KMS-11 (cell line): Measurements from ENCODE around the gene PCNT.

ENCODE experiments used
- H2AFZ ChIP-seq: fragments of 200-600 bp; sonication (generic); 2 replicates; pipeline ENCODE4 v1.6.1; 2016; ENCODE audit warnings: antibody characterized with exemption, mixed run types, low read depth
- H3K27ac ChIP-seq: fragments of 200-600 bp; sonication (generic); 2 replicates; pipeline ENCODE4 v1.6.1; 2016; ENCODE audit warnings: mild to moderate bottlenecking, mixed run types
- H3K27me3 ChIP-seq: fragments of 200-600 bp; sonication (generic); 2 replicates; pipeline ENCODE4 v1.6.1; 2017; ENCODE audit warnings: mild to moderate bottlenecking, low read depth, mixed run types, moderate library complexity; ENCODE audit not compliant: insufficient read depth
- H3K36me3 ChIP-seq: fragments of 200-600 bp; sonication (generic); 2 replicates; pipeline ENCODE4 v1.6.1; 2017; ENCODE audit warnings: mild to moderate bottlenecking, mixed run types; ENCODE audit not compliant: insufficient read depth
- H3K4me1 ChIP-seq: fragments of 200-600 bp; sonication (generic); 2 replicates; pipeline ENCODE4 v1.6.1; 2016; ENCODE audit warnings: mild to moderate bottlenecking, low read depth, mixed run types; ENCODE audit not compliant: poor library complexity, severe bottlenecking
- H3K4me2 ChIP-seq: fragments of 200-600 bp; sonication (generic); 2 replicates; pipeline ENCODE4 v1.7.0; 2016; ENCODE audit warnings: mild to moderate bottlenecking, mixed run types
- H3K4me3 ChIP-seq: fragments of 200-600 bp; sonication (generic); IDR thresholded peaks from 2 replicates; pipeline ENCODE4 v1.6.1; 2017; ENCODE audit warnings: low read depth, low read length, mixed read lengths; ENCODE audit not compliant: insufficient read depth
- H3K79me2 ChIP-seq: fragments of 200-600 bp; sonication (generic); 2 replicates; pipeline ENCODE4 v1.6.1; 2016; ENCODE audit warnings: low read depth, mixed run types; ENCODE audit not compliant: insufficient read depth
- H3K9ac ChIP-seq: fragments of 200-600 bp; sonication (generic); 2 replicates; pipeline ENCODE4 v1.6.1; 2016; ENCODE audit warnings: mild to moderate bottlenecking, mixed run types
- H4K20me1 ChIP-seq: fragments of 200-600 bp; sonication (generic); 2 replicates; pipeline ENCODE4 v1.6.1; 2016; ENCODE audit warnings: mild to moderate bottlenecking, mixed run types; ENCODE audit not compliant: insufficient read depth
- TF ChIP-seq, protein P1 (sequence below): fragments of 200-600 bp; sonication (generic); conservative IDR thresholded peaks from 2 replicates; pipeline ENCODE4 v1.6.1; 2017; ENCODE audit warnings: low read depth, mild to moderate bottlenecking, antibody characterized with exemption, low read length, moderate library complexity, mixed read lengths

PCNT gene

DNA sequence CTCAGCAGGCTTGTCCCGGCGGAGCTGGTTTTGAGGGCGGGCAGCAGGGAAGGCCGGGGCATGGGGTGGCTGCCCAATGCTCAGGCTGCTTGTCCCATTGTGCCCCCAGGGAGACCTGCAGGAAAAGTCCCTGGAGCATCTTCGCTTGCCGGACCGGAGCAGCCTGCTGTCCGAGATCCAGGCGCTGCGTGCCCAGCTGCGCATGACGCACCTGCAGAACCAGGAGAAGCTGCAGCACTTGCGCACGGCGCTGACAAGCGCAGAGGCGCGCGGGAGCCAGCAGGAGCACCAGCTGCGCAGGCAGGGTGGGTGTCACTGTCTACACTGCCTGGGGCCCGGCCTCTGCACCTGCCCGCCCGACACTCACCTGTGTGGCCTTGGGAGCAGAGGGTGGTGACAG, 104.3 kb downstream of the PCNT start:
- no peaks in the 10 kb centered on the region for H3K4me1 ChIP-seq
- no peak overlapping the region for H2AFZ ChIP-seq
- no peak overlapping the region for H3K4me2 ChIP-seq
- no peak overlapping the region for H3K9ac ChIP-seq
- H3K36me3 ChIP-seq, result no peaks in the 10 kb centered on the region
- no peak overlapping the region for H3K4me3 ChIP-seq
- H3K27ac ChIP-seq, result no peak overlapping the region
- H4K20me1 ChIP-seq, result no peaks in the 10 kb centered on the region
- no peaks in the 10 kb centered on the region for H3K79me2 ChIP-seq
- TF ChIP-seq, protein P1, sequence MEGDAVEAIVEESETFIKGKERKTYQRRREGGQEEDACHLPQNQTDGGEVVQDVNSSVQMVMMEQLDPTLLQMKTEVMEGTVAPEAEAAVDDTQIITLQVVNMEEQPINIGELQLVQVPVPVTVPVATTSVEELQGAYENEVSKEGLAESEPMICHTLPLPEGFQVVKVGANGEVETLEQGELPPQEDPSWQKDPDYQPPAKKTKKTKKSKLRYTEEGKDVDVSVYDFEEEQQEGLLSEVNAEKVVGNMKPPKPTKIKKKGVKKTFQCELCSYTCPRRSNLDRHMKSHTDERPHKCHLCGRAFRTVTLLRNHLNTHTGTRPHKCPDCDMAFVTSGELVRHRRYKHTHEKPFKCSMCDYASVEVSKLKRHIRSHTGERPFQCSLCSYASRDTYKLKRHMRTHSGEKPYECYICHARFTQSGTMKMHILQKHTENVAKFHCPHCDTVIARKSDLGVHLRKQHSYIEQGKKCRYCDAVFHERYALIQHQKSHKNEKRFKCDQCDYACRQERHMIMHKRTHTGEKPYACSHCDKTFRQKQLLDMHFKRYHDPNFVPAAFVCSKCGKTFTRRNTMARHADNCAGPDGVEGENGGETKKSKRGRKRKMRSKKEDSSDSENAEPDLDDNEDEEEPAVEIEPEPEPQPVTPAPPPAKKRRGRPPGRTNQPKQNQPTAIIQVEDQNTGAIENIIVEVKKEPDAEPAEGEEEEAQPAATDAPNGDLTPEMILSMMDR, result no peak
- H3K27me3 ChIP-seq, result no peaks in the 10 kb centered on the region

DNA sequence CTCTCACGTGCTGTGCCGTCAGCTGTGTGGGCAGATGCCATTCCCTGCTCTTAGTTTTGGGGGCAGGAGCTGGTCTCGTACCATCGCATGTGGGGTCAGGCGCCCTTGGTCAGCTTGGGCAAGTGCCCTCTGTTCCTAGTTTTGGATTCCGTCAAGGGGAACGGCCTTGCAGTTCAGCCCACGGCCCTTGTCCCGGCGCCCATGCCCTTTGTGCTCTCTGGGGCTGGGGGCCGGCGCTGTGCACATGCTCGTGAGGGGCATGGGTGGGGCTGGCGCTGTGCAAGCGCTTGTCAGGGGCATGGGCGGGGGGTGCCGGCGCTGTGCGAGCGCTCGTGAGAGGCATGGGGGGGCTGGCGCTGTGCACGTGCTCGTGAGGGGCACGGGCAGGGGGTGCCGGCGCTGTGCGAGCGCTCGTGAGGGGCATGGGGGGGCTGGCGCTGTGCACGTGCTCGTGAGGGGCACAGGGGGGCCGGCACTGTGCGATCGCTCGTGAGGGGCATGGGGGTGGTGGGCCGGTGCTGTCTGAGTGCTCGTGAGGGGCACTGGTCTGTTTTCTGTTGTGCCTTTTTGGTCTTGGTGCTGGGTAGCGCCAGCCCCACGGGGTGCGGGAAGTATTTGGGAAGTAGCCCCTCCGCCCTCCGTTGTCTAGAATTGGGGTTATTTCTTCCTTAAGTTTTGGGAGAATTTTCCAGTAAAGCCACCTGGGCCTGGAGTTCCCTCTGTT, 105.2 kb downstream of the PCNT start:
- no peaks in the 10 kb centered on the region for H4K20me1 ChIP-seq
- no peak overlapping the region for H3K27ac ChIP-seq
- no peaks in the 10 kb centered on the region for H3K36me3 ChIP-seq
- H3K4me3 ChIP-seq, result no peak overlapping the region
- H3K4me2 ChIP-seq, result no peak overlapping the region
- no peaks in the 10 kb centered on the region for H3K79me2 ChIP-seq
- H2AFZ ChIP-seq, result no peak overlapping the region
- no peak overlapping the region for H3K9ac ChIP-seq
- TF ChIP-seq, protein P1, result no peak
- no peaks in the 10 kb centered on the region for H3K4me1 ChIP-seq
- H3K27me3 ChIP-seq, result no peaks in the 10 kb centered on the region

DNA sequence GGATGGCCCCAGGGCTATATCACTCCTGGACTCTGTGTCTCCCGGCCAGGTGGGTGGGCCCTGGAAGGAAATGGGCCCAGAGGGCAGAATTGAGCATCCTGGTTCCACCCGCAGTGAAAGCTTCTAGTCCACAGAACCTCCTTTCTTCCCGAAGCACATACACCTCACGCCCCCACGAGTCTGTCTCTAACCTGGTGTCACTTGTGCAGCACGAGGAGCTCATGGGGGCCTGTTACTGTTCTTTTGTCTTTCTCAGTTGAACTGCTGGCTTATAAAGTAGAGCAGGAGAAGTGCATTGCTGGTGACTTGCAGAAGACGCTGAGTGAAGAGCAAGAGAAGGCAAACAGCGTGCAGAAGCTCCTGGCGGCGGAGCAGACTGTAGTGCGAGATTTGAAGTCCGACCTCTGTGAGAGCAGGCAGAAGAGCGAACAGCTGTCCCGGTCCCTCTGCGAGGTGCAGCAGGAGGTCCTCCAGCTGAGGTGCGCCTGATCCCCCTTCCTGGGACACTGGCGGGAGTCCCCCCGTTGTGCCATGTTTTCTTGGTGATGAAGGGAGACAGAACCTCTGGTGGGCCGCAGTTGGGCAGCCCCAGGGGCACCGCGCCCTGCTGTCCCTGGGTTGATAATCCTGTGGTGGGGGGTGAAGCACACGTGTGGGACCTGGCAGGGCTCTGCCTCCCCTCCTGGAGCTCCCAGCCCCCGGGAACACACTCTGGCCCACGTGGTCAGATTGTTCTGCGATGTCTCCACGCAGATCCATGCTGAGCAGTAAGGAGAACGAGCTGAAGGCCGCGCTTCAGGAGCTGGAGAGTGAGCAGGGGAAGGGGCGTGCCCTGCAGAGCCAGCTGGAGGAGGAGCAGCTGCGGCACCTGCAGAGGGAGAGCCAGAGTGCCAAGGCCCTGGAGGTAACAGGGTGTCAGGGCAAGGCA, 106.1 kb downstream of the PCNT start:
- Histone ChIP-seq H3K27me3 (no peaks in the 10 kb centered on the region), H3K79me2 (no peaks in the 10 kb centered on the region), H3K4me1 (no peaks in the 10 kb centered on the region), H3K4me2 (no peak overlapping the region), H3K4me3 (no peak overlapping the region), H3K9ac (no peak overlapping the region), H4K20me1 (no peaks in the 10 kb centered on the region), H3K36me3 (no peaks in the 10 kb centered on the region), H3K27ac (no peak overlapping the region), H2AFZ (no peak overlapping the region)
- TF ChIP-seq, protein P1, result no peak

DNA sequence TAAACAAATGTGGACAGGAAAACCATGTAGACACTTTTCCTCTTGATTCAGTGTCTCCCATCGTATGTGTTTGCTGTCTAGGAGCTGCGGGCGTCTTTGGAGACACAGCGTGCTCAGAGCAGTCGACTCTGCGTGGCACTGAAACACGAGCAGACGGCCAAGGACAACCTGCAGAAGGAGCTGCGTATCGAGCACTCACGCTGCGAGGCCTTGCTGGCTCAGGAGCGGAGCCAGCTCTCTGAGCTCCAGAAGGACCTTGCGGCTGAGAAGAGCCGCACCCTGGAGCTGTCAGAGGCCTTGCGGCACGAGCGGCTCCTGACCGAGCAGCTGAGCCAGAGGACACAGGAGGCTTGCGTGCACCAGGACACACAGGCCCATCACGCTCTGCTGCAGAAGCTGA, 107.5 kb downstream of the PCNT start:
- TF ChIP-seq, protein P1, result no peak
- Histone ChIP-seq H3K27ac (no peak overlapping the region), H4K20me1 (no peaks in the 10 kb centered on the region), H3K36me3 (no peaks in the 10 kb centered on the region), H3K4me2 (no peak overlapping the region), H3K79me2 (no peaks in the 10 kb centered on the region), H3K4me3 (no peak overlapping the region), H3K4me1 (no peaks in the 10 kb centered on the region), H3K27me3 (no peaks in the 10 kb centered on the region), H3K9ac (no peak overlapping the region), H2AFZ (no peak overlapping the region)
